Measurements from ENCODE around the gene ENOX2.

- TF ChIP-seq TAF1 (IDR thresholded peaks at IDR 0.05; ENCODE audit: borderline replicate concordance, low read depth, low read length) (no peak), POLR2AphosphoS5 (IDR thresholded peaks at IDR 0.05; ENCODE audit: low read depth, low read length) (no peak)
Measured at GRCh38 chrX:130772776-130773143, 130.2 kb downstream of the ENOX2 start.
